SK-N-MC (cell line): Measurements from ENCODE around the gene C1QTNF6.

Source experiments
- DNase-seq: peaks from one replicate; pipeline ENCODE4 v3.0.0-alpha.2; 2011; ENCODE audit warnings: low read depth, low spot score
- H3K27ac ChIP-seq: fragments of 200-600 bp; sonication (generic); 2 replicates; pipeline ENCODE4 v1.5.1; 2016; ENCODE audit warnings: mixed run types
- H3K36me3 ChIP-seq: fragments of 200-600 bp; sonication (generic); 2 replicates; pipeline ENCODE4 v1.6.1; 2017; ENCODE audit warnings: antibody characterized with exemption, low read length, mixed read lengths; ENCODE audit not compliant: insufficient read depth
- H3K4me3 ChIP-seq: fragments of 200-600 bp; sonication (generic); 2 replicates; pipeline ENCODE4 v1.5.1; 2016
- H3K9ac ChIP-seq: fragments of 200-600 bp; sonication (generic); 2 replicates; pipeline ENCODE4 v1.8.0; 2017; ENCODE audit warnings: mixed run types, mixed read lengths; ENCODE audit not compliant: insufficient read length
- H3K9me3 ChIP-seq: fragments of 200-600 bp; sonication (generic); 2 replicates; pipeline ENCODE4 v1.6.1; 2017; ENCODE audit warnings: low read depth, mild to moderate bottlenecking, antibody characterized with exemption, low read length, moderate library complexity, mixed read lengths
- EZH2 ChIP-seq: fragments of 200-600 bp; sonication (generic); IDR thresholded peaks from one replicate; pipeline ENCODE4 v1.6.1; 2017; ENCODE audit warnings: antibody characterized with exemption
- FOXP2 ChIP-seq: optimal IDR thresholded peaks from 2 replicates; pipeline ENCODE3; 2011; ENCODE audit warnings: mild to moderate bottlenecking, moderate library complexity; ENCODE audit not compliant: insufficient read depth; ENCODE audit errors: extremely low read length, control extremely low read depth
- POLR2AphosphoS5 ChIP-seq: IDR thresholded peaks from 2 replicates; pipeline ENCODE4 v1.6.1; 2012; ENCODE audit warnings: mild to moderate bottlenecking, low read depth, low read length, borderline replicate concordance

The C1QTNF6 gene

GRCh38 chr22:37183432-37184379 is 4.3 kb downstream of the C1QTNF6 start:
- TF ChIP-seq EZH2 (no peak), FOXP2 (no peak), POLR2AphosphoS5 (no peak)
- no peak overlapping the region for H3K4me3 ChIP-seq

DNA sequence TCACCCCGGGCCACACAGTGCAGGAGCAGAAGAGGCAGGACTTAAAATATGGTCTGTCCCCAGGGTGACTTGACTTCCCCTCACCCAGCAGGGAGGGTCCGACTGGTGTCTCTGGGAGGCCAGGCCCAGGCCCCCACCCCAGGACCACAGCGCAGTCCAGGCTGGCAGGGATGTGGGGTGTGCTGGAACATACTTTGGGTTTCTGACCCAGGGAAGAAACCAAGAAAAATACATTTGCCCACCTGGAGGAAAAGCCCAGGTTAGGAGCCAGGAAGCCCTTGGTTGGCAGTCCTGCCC is 5.2 kb downstream of the C1QTNF6 start:
- no peak overlapping the region for H3K4me3 ChIP-seq
- H3K9me3 ChIP-seq, result no peaks in the 10 kb centered on the region
- no peak overlapping the region for H3K9ac ChIP-seq
- H3K36me3 ChIP-seq, result no peaks in the 10 kb centered on the region
- no peak for DNase-seq
- H3K27ac ChIP-seq, result no peak overlapping the region
- TF ChIP-seq POLR2AphosphoS5 (no peak), EZH2 (no peak), FOXP2 (no peak)

More at GRCh38 chr22:37183432-37184379, 4.3 kb downstream of the C1QTNF6 start:
- Histone ChIP-seq H3K9me3 (no peaks in the 10 kb centered on the region), H3K36me3 (no peaks in the 10 kb centered on the region), H3K9ac (no peak overlapping the region), H3K27ac (no peak overlapping the region)
- DNase-seq, result no peak

DNA sequence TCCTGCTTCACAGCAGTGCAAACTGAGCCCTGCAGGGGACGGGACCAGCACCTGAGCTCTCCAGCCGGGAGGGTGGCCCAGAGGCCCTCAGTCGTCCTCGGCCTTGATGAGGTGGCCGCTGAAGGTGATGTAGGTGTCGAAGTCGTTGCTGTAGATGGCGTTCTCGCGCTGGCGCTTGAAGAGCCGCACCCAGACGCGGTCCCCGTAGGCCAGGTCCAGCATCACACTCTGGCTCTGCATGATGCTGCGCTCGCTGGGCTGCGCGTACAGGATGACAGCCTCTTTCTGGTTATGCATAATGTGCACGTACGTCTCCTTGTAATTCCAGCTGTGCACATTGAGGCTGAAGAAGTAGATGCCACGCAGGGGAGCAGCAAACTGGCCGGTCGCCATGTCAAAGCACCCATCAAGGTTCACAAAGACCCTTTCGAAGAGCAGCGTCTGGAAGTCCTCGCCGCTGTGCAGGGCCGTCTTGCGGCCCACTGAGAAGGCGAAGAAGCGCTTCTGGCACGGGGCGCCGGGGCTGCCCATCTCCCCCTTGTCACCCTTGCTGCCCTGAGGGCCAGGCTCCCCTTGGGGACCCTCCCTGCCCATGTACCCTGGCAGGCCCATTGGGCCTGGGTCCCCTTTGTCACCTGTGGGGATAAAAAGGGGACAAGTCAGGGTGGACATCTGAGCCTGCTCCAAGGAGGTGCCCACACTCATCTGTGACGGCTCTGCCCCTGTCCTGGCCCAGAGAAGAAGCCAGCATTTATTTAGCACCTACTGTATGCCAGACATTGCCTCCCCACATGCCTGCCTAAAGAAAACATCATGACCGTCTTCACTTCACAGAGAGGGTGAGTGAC is 5.7 kb downstream of the C1QTNF6 start:
- Histone ChIP-seq H3K9ac (no peak overlapping the region), H3K27ac (no peak overlapping the region), H3K9me3 (no peaks in the 10 kb centered on the region), H3K36me3 (no peaks in the 10 kb centered on the region), H3K4me3 (no peak overlapping the region)
- no peak for DNase-seq
- TF ChIP-seq EZH2 (no peak), FOXP2 (no peak), POLR2AphosphoS5 (no peak)

DNA sequence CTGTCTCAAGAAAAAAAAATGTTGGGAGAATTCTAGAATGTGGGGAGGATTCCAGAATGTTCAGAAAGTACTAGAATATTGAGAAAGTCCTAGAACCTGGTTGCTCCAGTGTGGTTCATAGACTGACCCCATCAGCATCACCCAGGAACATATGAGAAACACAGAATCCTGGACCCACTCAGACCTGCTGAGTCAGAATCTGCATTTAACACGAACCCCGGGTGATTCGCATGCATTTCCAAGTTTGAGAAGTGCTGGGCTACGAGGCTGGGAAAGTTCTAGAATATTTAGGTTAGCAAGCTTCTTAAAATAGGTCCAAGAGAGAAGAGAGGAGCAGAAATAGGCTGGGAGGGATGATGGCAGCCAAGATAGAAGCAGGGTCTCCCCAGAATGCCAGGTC is 6.4 kb downstream of the C1QTNF6 start:
- H3K27ac ChIP-seq, result no peak overlapping the region
- H3K4me3 ChIP-seq, result no peak overlapping the region
- H3K36me3 ChIP-seq, result no peaks in the 10 kb centered on the region
- TF ChIP-seq POLR2AphosphoS5 (no peak), FOXP2 (no peak), EZH2 (no peak)
- no peak for DNase-seq
- no peaks in the 10 kb centered on the region for H3K9me3 ChIP-seq
- H3K9ac ChIP-seq, result no peak overlapping the region

- Histone ChIP-seq H3K9me3 (no peaks in the 10 kb centered on the region), H3K4me3 (no peak overlapping the region), H3K9ac (no peak overlapping the region), H3K36me3 (no peaks in the 10 kb centered on the region), H3K27ac (no peak overlapping the region)
- TF ChIP-seq POLR2AphosphoS5, result no peak
- no peak for TF ChIP-seq FOXP2
- no peak for TF ChIP-seq EZH2
- DNase-seq, result no peak
Measured at GRCh38 chr22:37180531-37181231, 7.4 kb downstream of the C1QTNF6 start.

GRCh38 chr22:37179622-37180420 is 8.2 kb downstream of the C1QTNF6 start:
- Histone ChIP-seq H3K36me3 (no peaks in the 10 kb centered on the region), H3K9ac (no peak overlapping the region), H3K9me3 (no peaks in the 10 kb centered on the region), H3K27ac (no peak overlapping the region), H3K4me3 (no peak overlapping the region)
- TF ChIP-seq EZH2, result no peak
- no peak for TF ChIP-seq FOXP2
- no peak for TF ChIP-seq POLR2AphosphoS5
- DNase-seq, result no peak

DNA sequence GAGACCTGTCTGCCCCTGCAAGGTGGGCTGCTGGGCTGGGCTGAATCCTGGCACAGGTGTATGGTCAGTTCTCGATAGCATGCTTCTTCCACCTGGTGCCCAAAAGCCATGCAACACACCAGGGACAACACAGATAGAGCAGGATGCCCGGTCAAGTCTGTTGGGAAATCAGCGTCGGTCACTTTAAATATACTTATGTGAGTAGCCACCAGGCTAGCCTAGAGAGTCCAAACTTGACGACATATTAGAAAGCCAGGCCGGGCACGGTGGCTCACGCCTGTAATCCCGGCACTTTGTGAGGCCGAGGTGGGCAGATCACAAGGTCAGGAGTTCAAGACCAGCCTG is 8.9 kb downstream of the C1QTNF6 start:
- DNase-seq, result no peak
- H3K36me3 ChIP-seq, result no peaks in the 10 kb centered on the region
- H3K27ac ChIP-seq, result no peak overlapping the region
- H3K9ac ChIP-seq, result no peak overlapping the region
- TF ChIP-seq EZH2, result no peak
- TF ChIP-seq FOXP2, result no peak
- no peak for TF ChIP-seq POLR2AphosphoS5
- H3K4me3 ChIP-seq, result no peak overlapping the region
- H3K9me3 ChIP-seq, result no peaks in the 10 kb centered on the region

- TF ChIP-seq POLR2AphosphoS5 (no peak), EZH2 (no peak), FOXP2 (no peak)
- H3K9ac ChIP-seq, result no peak overlapping the region
- H3K9me3 ChIP-seq, result no peaks in the 10 kb centered on the region
- H3K4me3 ChIP-seq, result no peak overlapping the region
- no peak for DNase-seq
- no peaks in the 10 kb centered on the region for H3K36me3 ChIP-seq
- no peak overlapping the region for H3K27ac ChIP-seq
Measured at GRCh38 chr22:37178350-37179125, 9.5 kb downstream of the C1QTNF6 start.
